ENCODE data around the gene CDC14B.

CDC14B gene

DNA sequence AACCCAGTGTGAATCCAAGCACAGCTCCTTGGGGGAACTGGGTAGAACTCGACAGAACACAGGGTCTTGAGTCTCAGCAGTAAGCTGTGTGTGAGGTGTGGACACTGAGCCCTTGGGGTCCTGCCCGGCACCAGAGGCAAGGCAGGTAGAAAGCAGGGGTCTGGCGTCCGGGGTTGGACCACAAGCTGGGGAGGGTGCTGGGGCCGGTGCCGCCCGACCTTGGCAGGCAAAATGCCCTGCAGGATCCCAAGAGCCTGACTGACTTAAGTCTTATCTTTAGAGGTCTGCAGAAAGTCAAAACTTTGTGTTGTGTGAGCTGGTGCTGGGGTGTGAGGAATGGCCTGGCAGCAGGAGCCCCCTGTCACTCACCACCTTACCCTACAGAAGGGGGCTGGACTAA, 120.4 kb downstream of the CDC14B start:
- no peak for DNase-seq (ENCODE audit: low read depth, low spot score)
- TF ChIP-seq, protein P1, sequence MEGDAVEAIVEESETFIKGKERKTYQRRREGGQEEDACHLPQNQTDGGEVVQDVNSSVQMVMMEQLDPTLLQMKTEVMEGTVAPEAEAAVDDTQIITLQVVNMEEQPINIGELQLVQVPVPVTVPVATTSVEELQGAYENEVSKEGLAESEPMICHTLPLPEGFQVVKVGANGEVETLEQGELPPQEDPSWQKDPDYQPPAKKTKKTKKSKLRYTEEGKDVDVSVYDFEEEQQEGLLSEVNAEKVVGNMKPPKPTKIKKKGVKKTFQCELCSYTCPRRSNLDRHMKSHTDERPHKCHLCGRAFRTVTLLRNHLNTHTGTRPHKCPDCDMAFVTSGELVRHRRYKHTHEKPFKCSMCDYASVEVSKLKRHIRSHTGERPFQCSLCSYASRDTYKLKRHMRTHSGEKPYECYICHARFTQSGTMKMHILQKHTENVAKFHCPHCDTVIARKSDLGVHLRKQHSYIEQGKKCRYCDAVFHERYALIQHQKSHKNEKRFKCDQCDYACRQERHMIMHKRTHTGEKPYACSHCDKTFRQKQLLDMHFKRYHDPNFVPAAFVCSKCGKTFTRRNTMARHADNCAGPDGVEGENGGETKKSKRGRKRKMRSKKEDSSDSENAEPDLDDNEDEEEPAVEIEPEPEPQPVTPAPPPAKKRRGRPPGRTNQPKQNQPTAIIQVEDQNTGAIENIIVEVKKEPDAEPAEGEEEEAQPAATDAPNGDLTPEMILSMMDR (IDR thresholded peaks at IDR 0.05; ENCODE audit: low read depth, low read length), result no peak
- no peak overlapping the region for H3K4me3 ChIP-seq (ENCODE audit: low read depth, low read length)
- in situ Hi-C loops (cut with HindIII; ENCODE audit: low sequenced_read_pairs), result no loop called here

DNA sequence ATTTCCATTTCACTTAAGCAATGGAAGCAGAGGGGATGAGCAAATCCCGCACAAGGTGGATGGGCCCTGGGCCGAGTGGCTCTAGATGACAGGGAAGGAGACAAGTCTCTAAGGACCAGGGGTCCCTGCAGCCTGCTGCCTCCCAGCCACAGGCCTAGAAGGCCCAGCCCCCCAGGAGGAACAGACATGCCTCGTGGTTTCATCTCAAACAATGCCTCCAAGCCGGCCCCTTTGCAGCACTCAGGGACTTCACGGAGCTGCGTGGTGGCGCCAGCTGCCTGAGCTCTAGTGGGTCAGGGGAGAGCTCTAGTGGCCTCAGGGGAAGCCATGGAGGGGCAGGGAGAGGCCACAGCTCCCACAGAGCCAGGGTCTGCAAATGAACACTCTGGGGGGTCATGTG, 120.8 kb downstream of the CDC14B start:
- in situ Hi-C loops (cut with HindIII; ENCODE audit: low sequenced_read_pairs), result no loop called here
- no peak overlapping the region for H3K4me3 ChIP-seq (ENCODE audit: low read depth, low read length)
- no peak for DNase-seq (ENCODE audit: low read depth, low spot score)
- TF ChIP-seq, protein P1 (IDR thresholded peaks at IDR 0.05; ENCODE audit: low read depth, low read length), result no peak

DNA sequence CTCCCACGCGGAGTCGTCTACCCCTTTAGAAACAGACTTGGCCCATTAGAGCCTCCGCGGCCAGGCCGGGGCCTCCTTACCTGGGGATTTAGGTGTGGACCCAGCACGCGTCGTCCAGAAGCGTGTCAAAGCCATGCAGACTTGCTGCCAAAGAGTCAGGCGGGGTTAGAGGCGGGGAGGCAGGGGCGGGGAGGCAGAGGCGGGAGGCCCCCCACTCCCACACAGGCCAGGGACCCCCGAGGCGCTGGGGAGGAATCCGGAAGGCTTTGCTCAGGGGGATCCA, 122.6 kb downstream of the CDC14B start:
- H3K4me3 ChIP-seq (ENCODE audit: low read depth, low read length), result no peak overlapping the region
- TF ChIP-seq, protein P1 (IDR thresholded peaks at IDR 0.05; ENCODE audit: low read depth, low read length), result no peak
- DNase-seq (ENCODE audit: low read depth, low spot score), result no peak
- in situ Hi-C loops (cut with HindIII; ENCODE audit: low sequenced_read_pairs), result no loop called here

DNA sequence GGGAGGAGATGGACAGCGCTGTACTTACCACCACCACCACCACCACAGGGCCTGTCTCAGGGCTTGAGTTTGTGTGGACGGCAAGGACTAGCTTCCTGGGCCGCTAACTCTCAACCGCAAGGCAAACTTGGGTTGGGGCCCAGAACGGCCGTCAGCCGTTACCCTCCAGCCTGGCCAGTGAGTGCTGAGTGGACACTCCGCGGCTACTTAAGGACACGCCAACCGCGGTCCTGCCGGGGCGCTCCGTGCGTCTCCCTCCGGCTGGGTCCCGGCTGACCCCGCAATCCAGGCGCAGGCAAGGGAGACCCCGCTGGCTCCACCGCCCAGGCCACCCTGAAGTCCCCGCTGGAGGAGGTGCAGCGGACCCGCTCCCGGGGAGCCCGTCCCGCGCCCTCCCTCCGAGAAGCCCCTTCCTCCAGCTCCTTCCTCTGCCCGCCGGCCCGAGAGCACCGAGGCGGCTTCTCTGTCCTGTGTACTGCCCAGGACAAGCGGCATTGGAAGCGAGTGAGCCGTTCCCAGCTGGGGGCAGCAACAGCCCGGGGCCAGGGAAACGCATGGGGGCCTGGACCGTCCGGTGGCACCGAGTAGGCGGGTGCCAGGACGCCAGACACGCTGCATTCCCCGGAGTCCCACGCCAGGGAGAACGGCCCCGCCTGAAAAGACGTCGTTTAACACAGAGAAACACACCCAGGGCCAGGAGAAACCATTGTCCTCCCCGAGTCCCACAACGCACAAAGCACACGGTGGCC, 123.1 kb downstream of the CDC14B start:
- in situ Hi-C loops (cut with HindIII; ENCODE audit: low sequenced_read_pairs), result no loop called here
- DNase-seq (ENCODE audit: low read depth, low spot score), result no peak
- TF ChIP-seq, protein P1 (IDR thresholded peaks at IDR 0.05; ENCODE audit: low read depth, low read length), result no peak
- H3K4me3 ChIP-seq (ENCODE audit: low read depth, low read length), result no peak overlapping the region

DNA sequence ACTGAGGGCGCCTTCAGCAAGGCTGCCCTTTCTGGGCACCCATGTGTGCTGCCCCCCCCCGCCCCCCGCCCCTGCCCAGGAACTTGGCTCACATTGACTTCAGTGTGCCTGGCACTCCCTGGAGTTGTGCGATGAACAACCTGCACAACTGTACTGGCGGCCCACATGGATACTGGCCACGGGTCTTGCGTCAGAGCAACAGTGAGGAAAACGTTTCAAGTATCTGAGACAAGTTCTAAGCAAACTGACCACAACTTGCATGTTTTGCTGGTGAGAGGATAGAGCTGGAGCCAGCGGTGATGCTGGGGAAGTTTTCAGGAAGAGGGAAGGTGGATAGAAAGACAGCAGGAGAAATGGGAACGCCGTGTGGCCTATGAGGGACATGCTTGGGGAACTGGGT, 124.3 kb downstream of the CDC14B start:
- in situ Hi-C loops (cut with HindIII; ENCODE audit: low sequenced_read_pairs), result no loop called here
- TF ChIP-seq, protein P1 (IDR thresholded peaks at IDR 0.05; ENCODE audit: low read depth, low read length), result no peak
- peak; percentile 80 for DNase-seq (ENCODE audit: low read depth, low spot score)

DNA sequence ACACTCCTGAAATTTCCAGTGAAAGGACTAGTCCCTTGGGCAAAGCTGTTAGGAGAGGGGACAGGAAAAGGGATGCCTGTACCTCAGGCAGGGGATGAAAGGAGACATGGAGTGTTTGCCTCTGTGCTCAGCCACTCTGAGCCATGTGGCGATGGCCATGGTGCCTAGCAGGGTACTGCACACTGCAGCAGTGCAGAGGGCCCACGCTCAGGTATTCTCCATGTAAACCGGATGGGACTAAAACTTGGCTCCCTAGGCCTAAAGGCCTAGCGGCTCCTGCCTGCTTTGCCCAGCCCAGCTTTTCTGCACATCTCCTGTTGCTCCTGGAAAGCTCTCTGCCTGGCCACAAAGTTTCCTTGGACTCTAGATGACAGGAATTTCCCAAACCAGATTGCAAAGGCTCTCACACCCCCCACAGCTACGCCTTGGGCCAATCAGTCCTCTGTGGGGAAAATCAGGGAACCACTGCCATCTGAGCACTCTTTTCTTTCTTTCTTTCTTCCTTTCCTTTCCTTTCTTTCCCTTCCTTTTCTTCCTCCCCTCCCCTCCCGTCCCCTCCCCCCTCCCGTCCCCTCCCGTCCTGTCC, 125.3 kb downstream of the CDC14B start:
- no peak overlapping the region for H3K4me3 ChIP-seq (ENCODE audit: low read depth, low read length)
- in situ Hi-C loops (cut with HindIII; ENCODE audit: low sequenced_read_pairs), result no loop called here
- DNase-seq (ENCODE audit: low read depth, low spot score), result no peak
- TF ChIP-seq, protein P1 (IDR thresholded peaks at IDR 0.05; ENCODE audit: low read depth, low read length), result no peak

More for the DNA sequence above, 124.3 kb downstream of the CDC14B start:
- H3K4me3 ChIP-seq (ENCODE audit: low read depth, low read length), result no peak overlapping the region

Measured in astrocyte of the spinal cord (primary cell).